ENCODE data around the gene AQP11.

Gene AQP11

GRCh38 chr11:77592727-77593126 is 3.0 kb downstream of the AQP11 start:
- TF ChIP-seq CTCF (IDR thresholded peaks at IDR 0.05; ENCODE audit: low read depth, low read length, missing control alignments): no peak
- no peak overlapping the region for H3K4me3 ChIP-seq (replicated peaks; ENCODE audit: low read depth, low read length)

GRCh38 chr11:77593883-77594282 is 4.1 kb downstream of the AQP11 start:
- no peak overlapping the region for H3K4me3 ChIP-seq (replicated peaks; ENCODE audit: low read depth, low read length)
- no peak for DNase-seq (ENCODE audit: extremely low read depth, low read depth)
- TF ChIP-seq CTCF (IDR thresholded peaks at IDR 0.05; ENCODE audit: low read depth, low read length, missing control alignments): no peak

More at GRCh38 chr11:77592727-77593126, 3.0 kb downstream of the AQP11 start:
- DNase-seq (ENCODE audit: extremely low read depth, low read depth): no peak

GRCh38 chr11:77596626-77597025 is 6.9 kb downstream of the AQP11 start:
- H3K4me3 ChIP-seq (replicated peaks; ENCODE audit: low read depth, low read length): no peak overlapping the region
- TF ChIP-seq CTCF (IDR thresholded peaks at IDR 0.05; ENCODE audit: low read depth, low read length, missing control alignments): no peak
- DNase-seq (ENCODE audit: extremely low read depth, low read depth): no peak

GRCh38 chr11:77598195-77598594 is 8.4 kb downstream of the AQP11 start:
- TF ChIP-seq CTCF (IDR thresholded peaks at IDR 0.05; ENCODE audit: low read depth, low read length, missing control alignments): no peak
- no peak overlapping the region for H3K4me3 ChIP-seq (replicated peaks; ENCODE audit: low read depth, low read length)
- no peak for DNase-seq (ENCODE audit: extremely low read depth, low read depth)

GRCh38 chr11:77602381-77603088 is 12.8 kb downstream of the AQP11 start:
- DNase-seq (ENCODE audit: extremely low read depth, low read depth): no peak
- no peak overlapping the region for H3K4me3 ChIP-seq (replicated peaks; ENCODE audit: low read depth, low read length)
- no peak for TF ChIP-seq CTCF (IDR thresholded peaks at IDR 0.05; ENCODE audit: low read depth, low read length, missing control alignments)

GRCh38 chr11:77604281-77604680 is 14.5 kb downstream of the AQP11 start:
- no peak for DNase-seq (ENCODE audit: extremely low read depth, low read depth)
- no peak for TF ChIP-seq CTCF (IDR thresholded peaks at IDR 0.05; ENCODE audit: low read depth, low read length, missing control alignments)

GRCh38 chr11:77609234-77609633 is 19.5 kb downstream of the AQP11 start:
- H3K4me3 ChIP-seq (replicated peaks; ENCODE audit: low read depth, low read length): no peak overlapping the region
- no peak for DNase-seq (ENCODE audit: extremely low read depth, low read depth)
- TF ChIP-seq CTCF (IDR thresholded peaks at IDR 0.05; ENCODE audit: low read depth, low read length, missing control alignments): no peak

More at GRCh38 chr11:77604281-77604680, 14.5 kb downstream of the AQP11 start:
- H3K4me3 ChIP-seq (replicated peaks; ENCODE audit: low read depth, low read length): no peak overlapping the region
